D721Med (cell line): ENCODE measurements around the gene TMX2.
"Not testable (repeated sequence)": the region's sequence is repeated elsewhere in the genome, so short reads cannot be mapped to it uniquely, and the experiment has no call there.

Experiments
- DNase-seq: peaks from one replicate; pipeline ENCODE4 v3.0.0; 2011; ENCODE audit warnings: low spot score; ENCODE audit not compliant: insufficient read length
- FAIRE-seq: peaks from 2 replicates; lab custom pipeline; 2011; peaks lifted over from hg19 to GRCh38; lab: Jason Lieb, UNC
- CTCF ChIP-seq: IDR thresholded peaks from 2 replicates; pipeline ENCODE4 v1.5.1; 2012; ENCODE audit warnings: mild to moderate bottlenecking, control low read depth; ENCODE audit not compliant: insufficient read depth; ENCODE audit errors: missing control alignments

The TMX2 gene

GRCh38 chr11:57699813-57700212, 12.6 kb upstream of the TMX2 start:
- no peak for DNase-seq
- no peak for FAIRE-seq
- TF ChIP-seq CTCF: no peak

- no peak for FAIRE-seq
- no peak for DNase-seq
- TF ChIP-seq CTCF: peak; percentile 24
Measured at GRCh38 chr11:57700425-57700824, 12.0 kb upstream of the TMX2 start.

GRCh38 chr11:57703341-57703740, 9.1 kb upstream of the TMX2 start:
- FAIRE-seq (no peak), DNase-seq (no peak)
- no peak for TF ChIP-seq CTCF

- TF ChIP-seq CTCF: no peak
- FAIRE-seq: no peak
- DNase-seq: no peak
Measured at GRCh38 chr11:57704932-57705331, 7.5 kb upstream of the TMX2 start.

- not testable (repeated sequence) for DNase-seq, FAIRE-seq
Measured at GRCh38 chr11:57705432-57705831, 7.0 kb upstream of the TMX2 start.

- no peak for TF ChIP-seq CTCF
- FAIRE-seq (no peak), DNase-seq (no peak)
Measured at GRCh38 chr11:57709802-57710367, 2.5 kb upstream of the TMX2 start.

GRCh38 chr11:57711414-57712255, 758 bp upstream of the TMX2 start, which contains the start of gene MED19:
MED19 (minus strand) TSS chr11:57712215; CDS start chr11:57712179, 36 bp downstream.
- no peak for DNase-seq
- FAIRE-seq: no peak
- TF ChIP-seq CTCF: no peak
